Keratinocyte (primary cell): ENCODE measurements around the gene ARMC10. TPM values are rescaled to one million over a fixed set of nuclear protein-coding genes. Genes with fewer than 3 reads are reported as not detected.

Source experiments
- DNase-seq: peaks from one replicate; pipeline ENCODE4 v3.0.0-alpha.2; 2011; ENCODE audit warnings: low read depth, missing footprints, low spot score
- FAIRE-seq: peaks from 2 replicates; lab custom pipeline; 2011; peaks lifted over from hg19 to GRCh38; lab: Jason Lieb, UNC
- H2AFZ ChIP-seq: 2 replicates; pipeline ENCODE4 v1.6.0; 2012; ENCODE audit warnings: low read length, control low read depth, inconsistent platforms; ENCODE audit not compliant: control insufficient read depth
- H3K27ac ChIP-seq: 2 replicates; pipeline ENCODE4 v1.5.1; 2011; ENCODE audit warnings: low read length; ENCODE audit not compliant: control insufficient read depth, insufficient read depth
- H3K27me3 ChIP-seq: 3 replicates; pipeline ENCODE4 v1.6.0; 2011; ENCODE audit warnings: low read length; ENCODE audit not compliant: control insufficient read depth, insufficient read depth; ENCODE audit errors: extremely low read depth
- H3K36me3 ChIP-seq, 2 experiments: 2 replicates in 1 of 2; 3 replicates in 1 of 2; pipeline ENCODE4 v1.5.1; 2011; ENCODE audit warnings: low read length in 2 of 2, mild to moderate bottlenecking in 1 of 2; ENCODE audit not compliant: control insufficient read depth in 2 of 2, insufficient read depth in 2 of 2; ENCODE audit errors: extremely low read depth in 1 of 2
- H3K4me1 ChIP-seq: 3 replicates; pipeline ENCODE4 v1.5.1; 2011; ENCODE audit warnings: low read length; ENCODE audit not compliant: control insufficient read depth, insufficient read depth; ENCODE audit errors: extremely low read depth
- H3K4me2 ChIP-seq: 3 replicates; pipeline ENCODE4 v1.6.0; 2011; ENCODE audit warnings: low read depth, low read length; ENCODE audit not compliant: control insufficient read depth, insufficient read depth; ENCODE audit errors: extremely low read depth
- H3K4me3 ChIP-seq, 3 experiments: fragments of 200-600 bp in 1 of 3; sonication (generic) in 1 of 3; 2 replicates in 2 of 3; 3 replicates in 1 of 3; pipeline ENCODE4 v1.5.1; 2011 to 2016; ENCODE audit warnings: low read length in 3 of 3, mild to moderate bottlenecking in 3 of 3, control low read depth in 2 of 3, inconsistent platforms in 1 of 3, low read depth in 1 of 3, mixed read lengths in 1 of 3, mixed run types in 1 of 3, moderate library complexity in 1 of 3; ENCODE audit not compliant: control insufficient read depth in 2 of 3, insufficient read depth in 2 of 3; ENCODE audit errors: extremely low read depth in 1 of 3
- H3K79me2 ChIP-seq: 2 replicates; pipeline ENCODE4 v1.6.0; 2012; ENCODE audit warnings: low read length; ENCODE audit not compliant: control insufficient read depth, insufficient read depth
- H3K9ac ChIP-seq: 3 replicates; pipeline ENCODE4 v1.6.0; 2011; ENCODE audit warnings: low read length; ENCODE audit not compliant: control insufficient read depth, insufficient read depth; ENCODE audit errors: extremely low read depth
- H3K9me1 ChIP-seq: 3 replicates; pipeline ENCODE4 v1.6.0; 2011; ENCODE audit warnings: low read length; ENCODE audit not compliant: control insufficient read depth, insufficient read depth; ENCODE audit errors: extremely low read depth
- H3K9me3 ChIP-seq: 2 replicates; pipeline ENCODE4 v1.5.1; 2012; ENCODE audit warnings: low read depth, low read length; ENCODE audit not compliant: control insufficient read depth
- H4K20me1 ChIP-seq: 3 replicates; pipeline ENCODE4 v1.6.0; 2011; ENCODE audit warnings: low read length; ENCODE audit not compliant: control insufficient read depth, insufficient read depth; ENCODE audit errors: extremely low read depth
- CTCF ChIP-seq, 3 experiments: IDR thresholded peaks in 1 of 3; conservative IDR thresholded peaks in 1 of 3; optimal IDR thresholded peaks in 1 of 3; 2 replicates in 2 of 3; 3 replicates in 1 of 3; pipeline versions ENCODE3 to v1.5.1; 2011; ENCODE audit warnings: low read length in 3 of 3, mild to moderate bottlenecking in 3 of 3, moderate library complexity in 2 of 3, control low read depth in 1 of 3, inconsistent platforms in 1 of 3; ENCODE audit not compliant: insufficient read depth in 2 of 3; ENCODE audit errors: extremely low read depth in 1 of 3
- EZH2 ChIP-seq: IDR thresholded peaks from one replicate; pipeline ENCODE4 v1.6.1; 2012; ENCODE audit warnings: inconsistent platforms, mild to moderate bottlenecking, low read length, moderate library complexity
- dilution Hi-C: fragments of 300-500 bp; cut with MboI; formaldehyde crosslinking; loops from one replicate; pipeline ENCODE4 v1.7.0; 2020; ENCODE audit warnings: low sequenced_read_pairs; ENCODE audit not compliant: extremely low pct_ligation_motif_present
- polyA plus RNA-seq, 5 experiments: library from polyadenylated mRNA; depleted of rRNA in 3 of 5; stranded (reverse) in 3 of 5; stranded (forward) in 1 of 5; unstranded in 1 of 5; fragments of >200 nt; gene quantifications; 1 replicate in 1 of 5; 2 replicates in 3 of 5; 3 replicates in 1 of 5; pipeline versions ENCODE4 v1.2.1 to v1.2.3, GENCODE V29; 2011 to 2012; ENCODE audit warnings: missing spikeins in 2 of 5, low read depth in 1 of 5, low replicate concordance in 1 of 5

Gene ARMC10
- polyA plus RNA-seq, 1 donor (not counting 4 experiments of a cell fraction or from before 2014, with no cell fraction given): 47.1 TPM

GRCh38 chr7:103100348-103100747, 25.4 kb downstream of the ARMC10 start:
- H3K9me3 ChIP-seq: no peaks in the 10 kb centered on the region
- no peaks in the 10 kb centered on the region for H3K27me3 ChIP-seq
- no peaks in the 10 kb centered on the region for H4K20me1 ChIP-seq
- H3K4me1 ChIP-seq: no peaks in the 10 kb centered on the region
- no peak overlapping the region for H3K9ac ChIP-seq
- H3K4me3 ChIP-seq: no peak overlapping the region
- H3K27ac ChIP-seq: no peak overlapping the region
- DNase-seq: no peak
- H2AFZ ChIP-seq: no peak overlapping the region
- H3K79me2 ChIP-seq: no peaks in the 10 kb centered on the region
- FAIRE-seq: no peak
- dilution Hi-C loops: no loop called here
- peaks cover 0 to 1% of the 10 kb centered on the region in 2 experiments for H3K36me3 ChIP-seq
- H3K4me2 ChIP-seq: no peak overlapping the region
- TF ChIP-seq EZH2: no peak
- no peak for TF ChIP-seq CTCF (optimal IDR thresholded peaks at IDR 0.05 in 1 of 3, IDR thresholded peaks at IDR 0.05 in 1 of 3, conservative IDR thresholded peaks at IDR 0.05 in 1 of 3; ENCODE audit: extremely low read depth in 1 of 3, insufficient read depth in 2 of 3, low read length in 3 of 3)
- no peaks in the 10 kb centered on the region for H3K9me1 ChIP-seq

- no peaks in the 10 kb centered on the region for H3K4me1 ChIP-seq
- H3K9me1 ChIP-seq: no peaks in the 10 kb centered on the region
- H3K4me3 ChIP-seq: no peak overlapping the region
- H3K4me2 ChIP-seq: no peak overlapping the region
- DNase-seq (no peak), FAIRE-seq (no peak)
- no peaks in the 10 kb centered on the region for H3K79me2 ChIP-seq
- no peak overlapping the region for H2AFZ ChIP-seq
- no peak overlapping the region for H3K9ac ChIP-seq
- no peaks in the 10 kb centered on the region for H3K9me3 ChIP-seq
- H4K20me1 ChIP-seq: no peaks in the 10 kb centered on the region
- dilution Hi-C loops: no loop called here
- H3K27me3 ChIP-seq: no peaks in the 10 kb centered on the region
- H3K36me3 ChIP-seq: peaks cover 0 to under 1% of the 10 kb centered on the region in 2 experiments
- no peak overlapping the region for H3K27ac ChIP-seq
- no peak for TF ChIP-seq CTCF (optimal IDR thresholded peaks at IDR 0.05 in 1 of 3, IDR thresholded peaks at IDR 0.05 in 1 of 3, conservative IDR thresholded peaks at IDR 0.05 in 1 of 3; ENCODE audit: extremely low read depth in 1 of 3, insufficient read depth in 2 of 3, low read length in 3 of 3)
- no peak for TF ChIP-seq EZH2
Observed at GRCh38 chr7:103101543-103101942, 26.6 kb downstream of the ARMC10 start.
